ENCODE results near the gene CAPN9.
"Not testable (repeated sequence)": the region's sequence is repeated elsewhere in the genome, so short reads cannot be mapped to it uniquely, and the experiment has no call there.

The CAPN9 gene

DNA sequence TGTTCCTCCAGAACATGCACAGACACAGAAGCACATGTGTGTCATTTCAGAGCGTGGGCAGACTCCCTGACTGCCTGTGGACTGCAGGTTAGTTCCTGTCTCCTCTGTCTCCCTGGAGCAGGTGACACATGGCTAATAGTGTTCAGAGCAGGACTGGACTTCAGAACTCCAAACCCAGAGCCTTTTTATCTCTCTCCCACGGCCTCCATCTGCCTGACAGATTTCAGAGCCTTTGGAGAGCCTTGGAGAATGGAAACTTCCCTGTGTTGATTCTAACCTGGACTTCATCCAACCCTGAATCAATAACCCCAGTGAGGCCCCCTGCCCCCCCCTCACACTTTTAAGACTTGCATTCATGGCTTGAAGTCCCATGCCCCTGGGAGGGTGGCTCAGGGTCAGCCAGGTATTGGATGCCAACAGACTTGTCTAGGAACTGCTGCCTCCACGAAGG lies 76.8 kb downstream of the CAPN9 start:
- DNase-seq (ENCODE audit: low read depth) = no peak

- DNase-seq (ENCODE audit: low read depth) = no peak
Observed at GRCh38 chr1:230824551-230824918, 77.3 kb downstream of the CAPN9 start.

GRCh38 chr1:230824919-230825721 lies 77.9 kb downstream of the CAPN9 start:
- no peak for DNase-seq (ENCODE audit: low read depth)

- DNase-seq (ENCODE audit: low read depth) = no peak
Observed at GRCh38 chr1:230825761-230826160, 78.6 kb downstream of the CAPN9 start.

- no peak for DNase-seq (ENCODE audit: low read depth)
Observed at GRCh38 chr1:230826166-230826875, 79.1 kb downstream of the CAPN9 start.

GRCh38 chr1:230827081-230827681 lies 80.0 kb downstream of the CAPN9 start:
- DNase-seq (ENCODE audit: low read depth) = no peak

DNA sequence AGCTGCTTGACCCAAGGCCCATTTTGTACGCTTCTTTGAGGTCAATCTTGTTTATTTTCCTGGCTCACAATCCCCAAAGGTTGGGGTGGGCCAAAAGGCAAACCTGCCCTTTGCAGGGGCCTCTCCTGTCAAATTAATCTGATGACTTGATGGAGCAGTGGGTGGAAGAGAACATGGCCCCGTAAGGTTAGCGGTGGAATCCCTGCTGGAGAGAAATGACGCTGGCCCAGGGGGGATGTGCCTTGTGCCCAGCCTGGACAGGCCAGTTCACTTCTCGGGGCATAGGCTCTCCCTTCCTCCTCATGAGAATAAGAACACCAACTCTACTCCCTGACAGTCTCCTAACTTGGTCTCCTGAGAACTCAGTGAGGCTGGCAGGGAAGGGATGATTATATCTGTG lies 80.6 kb downstream of the CAPN9 start:
- no peak for DNase-seq (ENCODE audit: low read depth)

DNA sequence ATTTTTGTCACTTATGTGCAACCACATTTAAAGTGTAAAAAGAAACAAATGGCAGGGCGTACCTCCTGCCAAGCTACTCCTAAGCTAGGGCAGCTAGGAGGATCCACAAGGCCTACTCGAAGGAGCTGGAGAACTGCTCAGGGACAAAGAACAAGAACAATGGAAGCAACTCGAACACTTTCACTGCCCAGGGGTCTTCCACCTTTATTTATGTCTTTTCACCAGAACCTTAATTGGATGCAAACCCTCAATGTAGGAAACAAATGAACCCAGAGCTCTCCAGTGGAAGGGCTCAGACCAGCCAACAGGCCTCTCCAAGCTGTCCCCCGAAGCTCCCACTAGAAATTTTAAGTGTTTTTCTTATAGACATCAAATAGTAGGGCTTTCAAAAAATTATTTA lies 81.2 kb downstream of the CAPN9 start:
- no peak for DNase-seq (ENCODE audit: low read depth)

- no peak for DNase-seq (ENCODE audit: low read depth)
Observed at GRCh38 chr1:230831771-230832170, 84.6 kb downstream of the CAPN9 start.

DNA sequence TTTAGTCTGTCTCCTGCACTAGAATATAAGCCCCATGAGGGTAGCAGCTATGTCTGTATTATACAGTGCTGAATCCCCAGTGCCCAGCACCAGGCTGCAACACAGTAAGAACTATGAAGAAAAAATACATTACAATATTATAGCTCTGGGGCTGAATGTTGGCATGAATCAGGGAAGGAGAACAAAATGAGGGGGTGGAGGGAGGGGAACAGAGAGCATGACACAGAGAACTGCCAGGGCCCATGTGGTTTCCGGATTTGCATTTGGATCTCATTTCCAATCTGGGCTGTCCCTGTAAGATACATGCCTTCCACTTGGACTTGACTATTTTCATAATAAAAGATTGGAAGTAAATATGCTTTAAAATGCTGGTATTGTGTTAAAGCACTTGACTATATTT lies 85.3 kb downstream of the CAPN9 start:
- DNase-seq (ENCODE audit: low read depth) = no peak

- DNase-seq (ENCODE audit: low read depth) = no peak
Observed at GRCh38 chr1:230833511-230833910, 86.3 kb downstream of the CAPN9 start.

- no peak for DNase-seq (ENCODE audit: low read depth)
Observed at GRCh38 chr1:230834292-230834691, 87.1 kb downstream of the CAPN9 start.

- no peak for DNase-seq (ENCODE audit: low read depth)
Observed at GRCh38 chr1:230836347-230836746, 89.2 kb downstream of the CAPN9 start.

DNA sequence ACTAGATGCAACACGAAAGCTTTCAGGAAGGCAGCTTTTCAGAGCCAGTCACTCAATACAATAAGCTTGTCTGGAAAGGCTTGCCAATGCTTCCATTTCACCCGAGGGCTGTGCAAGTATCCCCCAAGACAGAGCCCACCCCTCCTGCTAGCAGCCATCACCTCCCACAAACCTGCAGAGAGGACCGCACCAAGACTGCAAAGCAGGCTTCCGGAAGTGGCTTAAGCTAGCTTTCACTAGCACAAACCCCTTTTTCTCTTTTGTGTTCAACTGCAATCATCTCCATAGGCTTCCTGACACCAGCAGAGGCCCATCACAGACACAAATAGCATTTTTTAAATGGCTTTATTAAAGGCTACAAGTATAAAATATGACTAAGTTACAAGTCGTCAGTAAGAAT lies 89.6 kb downstream of the CAPN9 start:
- no peak for DNase-seq (ENCODE audit: low read depth)

DNA sequence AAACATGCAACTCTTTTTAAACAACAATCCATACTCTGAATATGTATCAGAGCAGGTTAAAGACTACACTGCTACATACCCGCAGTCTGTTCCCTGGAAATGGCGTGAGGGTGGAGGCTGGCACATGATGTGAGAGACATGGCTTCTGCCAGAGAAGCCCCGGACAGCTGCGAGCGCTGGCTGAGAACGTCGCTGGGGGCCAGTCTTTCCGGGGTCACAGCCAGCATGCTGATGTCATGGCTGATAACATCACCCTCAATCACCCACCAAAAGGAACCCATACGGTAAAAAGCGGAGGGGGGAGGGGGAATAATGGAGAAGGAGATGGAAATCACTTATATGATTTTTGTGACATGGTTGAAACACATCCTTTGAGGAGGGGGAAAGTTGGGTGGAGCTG lies 92.0 kb downstream of the CAPN9 start:
- DNase-seq (ENCODE audit: low read depth) = no peak

GRCh38 chr1:230842801-230843200 lies 95.6 kb downstream of the CAPN9 start:
- DNase-seq (ENCODE audit: low read depth) = no peak

GRCh38 chr1:230843503-230844309 lies 96.5 kb downstream of the CAPN9 start:
- no peak for DNase-seq (ENCODE audit: low read depth)

DNA sequence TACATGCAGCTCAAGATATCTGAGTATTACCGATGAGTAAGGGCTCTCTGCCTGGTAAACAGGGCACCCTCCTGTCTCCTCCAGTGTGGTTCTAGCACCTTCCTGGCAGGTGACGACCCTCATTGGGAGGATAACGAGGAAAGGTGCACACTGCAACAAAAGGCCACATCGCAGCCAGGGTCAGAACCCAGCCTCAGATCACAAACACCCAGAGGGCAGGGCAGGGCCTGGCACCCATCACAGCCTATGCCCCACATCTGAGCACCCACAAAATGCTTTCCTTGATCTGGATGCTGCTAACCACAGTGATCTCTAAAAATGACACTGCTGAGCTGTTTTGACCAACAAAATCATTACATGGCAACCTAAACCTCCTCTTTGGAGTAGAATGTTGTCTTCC lies 97.4 kb downstream of the CAPN9 start:
- no peak for DNase-seq (ENCODE audit: low read depth)

DNA sequence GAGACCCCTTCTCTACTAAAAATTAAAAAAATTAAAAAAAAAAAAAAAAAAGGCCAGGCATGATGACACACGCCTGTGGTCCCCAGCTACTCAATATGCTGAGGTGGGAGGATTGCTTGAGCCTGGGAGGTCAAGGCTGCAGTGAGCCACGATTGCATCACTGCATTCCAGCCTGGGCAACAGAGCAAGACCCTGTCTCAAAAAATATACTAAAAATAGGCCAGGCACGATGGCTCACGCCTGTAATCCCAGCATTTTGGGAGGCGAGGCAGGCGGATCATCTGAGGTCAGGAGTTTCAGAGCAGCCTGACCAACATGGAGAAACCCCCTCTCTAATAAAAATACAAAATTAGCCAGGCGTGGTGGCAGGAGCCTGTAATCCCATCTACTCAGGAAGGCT lies 98.0 kb downstream of the CAPN9 start:
- not testable (repeated sequence) for DNase-seq (ENCODE audit: low read depth)

- DNase-seq (ENCODE audit: low read depth) = no peak
Observed at GRCh38 chr1:230848235-230848634, 101.0 kb downstream of the CAPN9 start.

DNA sequence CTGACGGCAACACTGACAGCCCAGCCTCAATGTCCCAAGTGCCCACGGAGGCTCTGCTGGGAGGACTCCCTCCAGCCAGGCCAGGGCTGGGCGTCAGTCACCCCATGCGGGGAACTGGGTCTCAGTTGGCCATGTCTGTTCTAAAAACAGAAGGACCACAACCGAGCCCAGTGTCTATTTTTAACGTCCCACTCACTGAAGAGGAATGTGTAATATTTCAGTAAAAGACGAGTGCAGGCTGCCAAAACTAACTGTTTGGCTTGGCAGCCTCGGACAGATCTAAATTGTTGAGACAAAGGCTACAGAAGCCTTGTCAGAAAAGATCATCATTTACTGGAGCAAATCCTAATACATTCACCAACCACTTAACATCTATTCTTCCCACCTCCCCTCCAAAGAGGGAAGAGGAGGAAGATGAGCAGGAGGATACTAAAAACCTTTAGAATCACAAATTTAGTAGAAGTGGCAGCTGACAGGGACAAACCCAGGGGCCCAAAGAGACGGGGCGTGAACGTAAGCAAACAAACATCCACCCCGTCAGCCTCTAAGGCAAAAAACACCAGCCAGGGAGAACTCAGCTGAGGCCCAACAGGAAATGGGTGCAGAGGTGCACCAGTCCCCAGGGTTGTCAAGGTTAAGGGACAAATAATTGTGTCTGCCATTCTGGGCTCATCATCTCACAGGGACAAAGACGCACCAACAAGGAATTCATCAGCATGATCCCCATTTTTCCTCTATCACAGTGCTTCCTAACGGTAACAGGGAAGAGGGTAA lies 102.5 kb downstream of the CAPN9 start:
- DNase-seq (ENCODE audit: low read depth) = no peak

GRCh38 chr1:230850547-230850946 lies 103.4 kb downstream of the CAPN9 start:
- no peak for DNase-seq (ENCODE audit: low read depth)
